ENCODE results near the gene FTO.

- TF ChIP-seq POLR2AphosphoS5 (IDR thresholded peaks at IDR 0.05; ENCODE audit: low read depth, low read length) (no peak), SIN3A (IDR thresholded peaks at IDR 0.05; ENCODE audit: borderline replicate concordance, insufficient read depth, low read length) (no peak), TAF1 (IDR thresholded peaks at IDR 0.05; ENCODE audit: borderline replicate concordance, insufficient read depth, low read length) (no peak), REST (IDR thresholded peaks at IDR 0.05; ENCODE audit: insufficient read depth in 1 of 2, low read depth in 2 of 2, low read length in 2 of 2) (no peak), FOXP2 (optimal IDR thresholded peaks at IDR 0.05; ENCODE audit: borderline replicate concordance, extremely low read depth, extremely low read length, insufficient read depth) (no peak)
These were observed 474.0 kb downstream of the FTO start for GRCh38 chr16:54177862-54178477.

Measured in PFSK-1 (cell line).